Psoas muscle (tissue), 8 donors: ENCODE results near the gene DNAJC28. TPM values are rescaled to one million over a fixed set of nuclear protein-coding genes. Genes with fewer than 3 reads are reported as not detected.

Experiments used
- ATAC-seq, 4 donors: fragments of 200-7000 bp; cut with Tn5 transposase; one replicate each; pipeline ENCODE4 v1.9.1; 2020; ENCODE audit warnings: moderate library complexity in 3 of 4, mild to moderate bottlenecking in 2 of 4
- DNase-seq, 2 donors: peaks; one replicate each; pipeline ENCODE4 v3.0.0-alpha.2; 2020
- H3K27ac ChIP-seq: fragments of 200-600 bp; one replicate; pipeline ENCODE4 v1.8.0; 2022
- H3K27me3 ChIP-seq, 3 donors: fragments of 200-600 bp in 1 of 3; one replicate each; pipeline versions ENCODE4 v1.6.1 to v1.8.0; 2013 to 2022; ENCODE audit warnings: low read length in 2 of 3, mild to moderate bottlenecking in 2 of 3, moderate library complexity in 1 of 3; ENCODE audit not compliant: insufficient read depth in 3 of 3
- H3K36me3 ChIP-seq, 2 donors: fragments of 200-600 bp in 1 of 2; one replicate each; pipeline versions ENCODE4 v1.6.1 to v1.8.0; 2013 to 2022; ENCODE audit warnings: low read depth in 1 of 2, mild to moderate bottlenecking in 1 of 2, moderate library complexity in 1 of 2; ENCODE audit not compliant: insufficient read depth in 1 of 2
- H3K4me1 ChIP-seq: fragments of 200-600 bp; one replicate; pipeline ENCODE4 v1.8.0; 2022
- H3K4me3 ChIP-seq: fragments of 200-600 bp; one replicate; pipeline ENCODE4 v1.8.0; 2022; ENCODE audit warnings: mild to moderate bottlenecking
- H3K9me3 ChIP-seq: fragments of 200-600 bp; one replicate; pipeline ENCODE4 v1.8.0; 2022
- WGBS, 3 donors: extraction: QIAGEN DNeasy Blood & Tissue Kit; methylation state at CpG; one replicate each; pipeline versions ENCODE4 v1.1.6 to v1.1.7; 2013; 5-methylcytosine and 5-hydroxymethylcytosine counted together
- intact Hi-C, 2 donors: fragments of 100-400 bp; cut with DNase I; formaldehyde crosslinking; loops; one replicate each; pipeline versions ENCODE4 v1.11.0 to v1.14.2; 2022
- polyA plus RNA-seq, 3 donors: library from polyadenylated mRNA; stranded (reverse); fragments of 200-250 nt; gene quantifications; one replicate each; pipeline ENCODE4 v1.2.3, GENCODE V29; 2013
- total RNA-seq, 4 donors: library from RNA; stranded (reverse); fragmentation: NEBNext Ultra II Directional in 2 of 4; extraction: Animal tissue kit (Norgen Biotek cat#: 25700) in 2 of 4; gene quantifications; one replicate each; pipeline versions ENCODE4 v1.2.1 to v1.2.4, GENCODE V29; 2021 to 2023
- TF ChIP-seq, protein P1 (sequence below): fragments of 200-600 bp; IDR thresholded peaks from one replicate; pipeline ENCODE4 v1.8.0; 2022; ENCODE audit warnings: antibody characterized with exemption
- donor health status: healthy with polysubstance abuse.
- donor health status: DM: no; HTN: no; CAD: no; lungs with moderate emphysema.
- donor health status: Bipolar disorder and iron deficiency.
- donor health status: healthy.
- donor health status: DM: yes; HTN: yes; CAD: no.
- donor health status: DM: no; HTN: no; CAD: no.
- donor health status: DM: no; HTN: no; CAD: no.
- donor health status: DM: yes; HTN: yes; CAD: no.

DNAJC28 gene
- total and polyA plus RNA-seq, 7 donors: 2.9 to 7.6 (median 3.2) TPM

DNA sequence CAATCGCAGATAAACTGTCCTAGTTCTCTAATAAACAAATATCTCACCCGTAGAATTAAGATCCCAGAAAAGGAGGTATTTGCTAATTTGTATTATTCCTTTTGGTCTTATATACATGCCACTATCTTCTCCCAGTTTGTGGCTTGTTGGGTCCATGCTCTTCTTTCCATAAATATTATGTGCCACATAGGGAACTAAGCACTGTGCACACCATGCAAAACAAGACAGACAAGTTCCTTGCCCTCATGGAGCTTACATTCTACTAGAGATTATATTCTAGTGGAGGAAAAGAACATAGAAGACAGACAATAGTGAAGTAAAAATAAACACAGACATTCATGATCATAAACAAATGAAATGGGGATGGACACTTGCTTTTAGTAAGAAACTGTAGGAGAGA, 45.7 kb upstream of the DNAJC28 start:
- WGBS, 3 donors: 93 to 96% (median 94%) methylated on average over 2 of the region's 2 CpGs
- H3K36me3 ChIP-seq: peaks cover 9 to 71% of the 10 kb centered on the region in 2 donors
- H3K27ac ChIP-seq: no peak overlapping the region
- H3K4me3 ChIP-seq: no peak overlapping the region
- DNase-seq (no peak), ATAC-seq (no peak)
- TF ChIP-seq, protein P1, sequence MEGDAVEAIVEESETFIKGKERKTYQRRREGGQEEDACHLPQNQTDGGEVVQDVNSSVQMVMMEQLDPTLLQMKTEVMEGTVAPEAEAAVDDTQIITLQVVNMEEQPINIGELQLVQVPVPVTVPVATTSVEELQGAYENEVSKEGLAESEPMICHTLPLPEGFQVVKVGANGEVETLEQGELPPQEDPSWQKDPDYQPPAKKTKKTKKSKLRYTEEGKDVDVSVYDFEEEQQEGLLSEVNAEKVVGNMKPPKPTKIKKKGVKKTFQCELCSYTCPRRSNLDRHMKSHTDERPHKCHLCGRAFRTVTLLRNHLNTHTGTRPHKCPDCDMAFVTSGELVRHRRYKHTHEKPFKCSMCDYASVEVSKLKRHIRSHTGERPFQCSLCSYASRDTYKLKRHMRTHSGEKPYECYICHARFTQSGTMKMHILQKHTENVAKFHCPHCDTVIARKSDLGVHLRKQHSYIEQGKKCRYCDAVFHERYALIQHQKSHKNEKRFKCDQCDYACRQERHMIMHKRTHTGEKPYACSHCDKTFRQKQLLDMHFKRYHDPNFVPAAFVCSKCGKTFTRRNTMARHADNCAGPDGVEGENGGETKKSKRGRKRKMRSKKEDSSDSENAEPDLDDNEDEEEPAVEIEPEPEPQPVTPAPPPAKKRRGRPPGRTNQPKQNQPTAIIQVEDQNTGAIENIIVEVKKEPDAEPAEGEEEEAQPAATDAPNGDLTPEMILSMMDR: no peak
- H3K4me1 ChIP-seq: peaks cover 11% of the 10 kb centered on the region
- H3K27me3 ChIP-seq: no peaks in the 10 kb centered on the region
- intact Hi-C loops: no loop called here
- H3K9me3 ChIP-seq: no peaks in the 10 kb centered on the region

- no peak for ATAC-seq
- H3K4me3 ChIP-seq: no peak overlapping the region
- intact Hi-C loops: no loop called here
- H3K27ac ChIP-seq: no peak overlapping the region
- TF ChIP-seq, protein P1: no peak
- no peaks in the 10 kb centered on the region for H3K9me3 ChIP-seq
- 85 to 90% (median 88%) methylated on average over 3 of the region's 3 CpGs for WGBS, 3 donors
- H3K27me3 ChIP-seq: no peaks in the 10 kb centered on the region
- no peaks in the 10 kb centered on the region for H3K4me1 ChIP-seq
- DNase-seq: no peak
- H3K36me3 ChIP-seq: peaks cover 12 to 100% of the 10 kb centered on the region in 2 donors
Observed at GRCh38 chr21:33531007-33531406, 39.5 kb upstream of the DNAJC28 start.

- H3K27me3 ChIP-seq: no peaks in the 10 kb centered on the region
- 72 to 94% (median 79%) methylated on average over 1 of the region's 1 CpG for WGBS, 3 donors
- ATAC-seq (no peak), DNase-seq (no peak)
- no peaks in the 10 kb centered on the region for H3K4me1 ChIP-seq
- intact Hi-C loops: no loop called here
- no peak overlapping the region for H3K27ac ChIP-seq
- TF ChIP-seq, protein P1: no peak
- peaks cover 5 to 97% of the 10 kb centered on the region in 2 donors for H3K36me3 ChIP-seq
- no peak overlapping the region for H3K4me3 ChIP-seq
- no peaks in the 10 kb centered on the region for H3K9me3 ChIP-seq
Observed at GRCh38 chr21:33522953-33523349, 31.4 kb upstream of the DNAJC28 start.

- H3K9me3 ChIP-seq: no peaks in the 10 kb centered on the region
- intact Hi-C loops: no loop called here
- no peak for ATAC-seq
Observed at GRCh38 chr21:33522297-33522952, 30.9 kb upstream of the DNAJC28 start.

More at GRCh38 chr21:33522297-33522952, 30.9 kb upstream of the DNAJC28 start:
- Histone ChIP-seq H3K27me3 (no peaks in the 10 kb centered on the region), H3K4me1 (no peaks in the 10 kb centered on the region), H3K27ac (no peak overlapping the region), H3K36me3 (peaks cover 2 to 97% of the 10 kb centered on the region in 2 donors), H3K4me3 (no peak overlapping the region)
- DNase-seq: no peak
- WGBS, 3 donors: 83 to 90% (median 84%) methylated on average over 5 of the region's 5 CpGs
- TF ChIP-seq, protein P1: no peak
